HT-29 (cell line): ENCODE data around the gene MAGI1. TPM values are rescaled to one million over a fixed set of nuclear protein-coding genes. Genes with fewer than 3 reads are reported as not detected.
"Not testable (repeated sequence)": the region's sequence is repeated elsewhere in the genome, so short reads cannot be mapped to it uniquely, and the experiment has no call there.

Source experiments
- DNase-seq: peaks from one replicate; pipeline ENCODE4 v3.0.0-alpha.2; 2015; ENCODE audit warnings: low spot score
- total RNA-seq: library from RNA; depleted of rRNA; stranded (reverse); fragments of >200 nt; shearing (Covaris generic); gene quantifications from 2 replicates; pipeline ENCODE4 v1.2.3, GENCODE V29; 2014

Gene MAGI1
- total RNA-seq, 1 experiment from 2014 or later, result 15.6 TPM

- not testable (repeated sequence) for DNase-seq
Observed at GRCh38 chr3:65565744-65566143, 473.0 kb downstream of the MAGI1 start.

- no peak for DNase-seq
Observed at GRCh38 chr3:65564483-65564882, 474.2 kb downstream of the MAGI1 start.

- no peak for DNase-seq
Observed at GRCh38 chr3:65563861-65564260, 474.9 kb downstream of the MAGI1 start.

- DNase-seq, result no peak
Observed at GRCh38 chr3:65562447-65562846, 476.3 kb downstream of the MAGI1 start.

GRCh38 chr3:65561617-65562016 is 477.1 kb downstream of the MAGI1 start:
- DNase-seq, result no peak

DNA sequence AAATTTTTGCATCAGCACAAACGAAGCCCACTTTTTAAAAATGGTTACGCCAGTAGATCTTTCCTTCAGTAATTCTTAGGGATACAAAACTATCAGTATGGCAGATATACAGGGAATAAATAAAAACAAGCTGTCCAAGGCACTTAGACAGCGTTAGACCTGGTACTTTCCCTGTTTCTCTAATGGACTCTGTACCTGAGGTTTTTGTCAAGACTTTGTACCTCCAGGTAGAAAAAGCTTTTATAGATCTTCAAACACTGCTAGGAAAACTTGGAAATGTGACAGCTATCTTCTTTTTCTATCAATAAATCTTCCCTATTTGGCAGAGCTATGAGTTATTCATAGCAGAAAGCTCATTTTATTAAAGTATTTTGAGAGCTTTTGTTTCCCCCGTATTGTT is 477.8 kb downstream of the MAGI1 start:
- no peak for DNase-seq

- no peak for DNase-seq
Observed at GRCh38 chr3:65560133-65560532, 478.6 kb downstream of the MAGI1 start.

- no peak for DNase-seq
Observed at GRCh38 chr3:65559643-65560042, 479.1 kb downstream of the MAGI1 start.

DNA sequence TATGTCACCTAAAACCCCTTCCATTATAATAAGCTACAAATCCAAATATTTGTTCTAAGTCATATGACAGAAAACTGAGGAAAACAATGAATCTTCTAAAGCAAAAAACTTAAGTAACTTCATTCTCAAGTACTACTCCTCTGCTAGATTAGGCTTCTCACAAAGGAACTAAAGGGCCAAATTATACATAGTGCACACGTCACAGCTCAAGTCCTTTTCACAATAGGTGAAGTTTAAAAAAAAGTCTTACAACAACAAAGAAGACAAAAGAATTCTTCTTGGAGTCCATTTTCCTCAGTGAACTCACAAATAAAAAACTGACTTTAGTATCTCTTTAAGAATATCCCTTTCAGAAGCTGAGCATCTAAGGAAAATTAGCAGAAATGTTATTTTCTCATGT is 479.9 kb downstream of the MAGI1 start:
- no peak for DNase-seq

DNA sequence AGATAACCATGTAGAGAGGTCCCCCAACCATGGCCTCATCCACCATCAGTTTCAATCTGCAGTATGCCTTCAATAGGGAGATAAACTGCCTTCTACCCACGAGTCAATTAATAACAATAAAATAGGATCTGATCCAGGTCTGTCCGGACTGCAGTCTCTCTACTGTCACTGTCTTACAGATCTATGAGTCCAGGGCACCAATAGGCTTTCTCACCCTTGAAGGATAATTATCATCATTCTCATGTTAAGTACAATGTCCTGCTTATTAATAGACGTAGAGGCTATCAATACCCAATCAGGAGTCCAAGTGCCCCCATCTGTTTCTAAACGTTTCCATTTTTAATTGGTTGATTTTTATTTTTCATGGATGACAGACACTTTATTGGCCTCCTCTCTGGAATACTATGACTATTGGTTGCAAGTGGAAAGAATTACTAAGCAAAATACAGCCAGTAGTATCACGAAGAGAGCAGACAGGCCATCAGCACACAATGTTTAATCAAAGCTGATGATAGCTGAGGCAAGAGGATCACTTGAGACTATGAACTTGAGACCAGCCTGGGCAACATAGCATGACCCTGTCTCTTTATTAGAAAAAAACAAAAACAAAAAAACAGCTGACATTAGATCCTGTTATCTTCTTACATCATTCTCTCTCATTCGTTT is 480.7 kb downstream of the MAGI1 start:
- DNase-seq, result no peak

DNA sequence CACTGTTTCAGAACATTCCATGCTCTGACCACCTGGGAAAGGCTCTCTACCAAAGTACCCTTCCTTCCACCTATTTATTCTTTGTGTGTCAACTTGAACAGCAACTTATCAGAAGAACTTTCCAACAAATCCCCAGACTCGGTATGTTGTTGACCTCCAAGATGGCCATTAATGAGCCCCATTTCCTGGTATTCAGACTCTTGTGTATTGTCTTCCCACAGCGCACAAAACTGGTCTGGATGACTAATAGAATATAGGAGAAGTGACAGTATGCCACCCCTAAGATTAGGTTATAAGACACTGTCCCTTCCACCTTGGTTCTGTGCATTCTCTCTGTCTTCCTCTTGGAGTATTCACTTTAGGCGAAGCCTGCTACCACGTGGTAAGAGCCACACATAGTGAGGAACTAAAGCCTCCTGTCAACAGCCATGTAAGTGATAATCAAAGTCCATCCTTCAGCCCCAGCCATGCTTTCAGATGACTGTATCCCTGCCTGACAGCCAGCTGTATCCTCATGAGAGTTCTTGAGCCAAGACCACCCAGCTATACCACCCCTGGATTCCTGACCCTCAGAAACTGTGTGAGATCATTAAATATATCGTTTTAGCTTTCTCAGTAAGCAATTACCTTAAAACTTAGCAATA is 481.7 kb downstream of the MAGI1 start:
- no peak for DNase-seq

DNA sequence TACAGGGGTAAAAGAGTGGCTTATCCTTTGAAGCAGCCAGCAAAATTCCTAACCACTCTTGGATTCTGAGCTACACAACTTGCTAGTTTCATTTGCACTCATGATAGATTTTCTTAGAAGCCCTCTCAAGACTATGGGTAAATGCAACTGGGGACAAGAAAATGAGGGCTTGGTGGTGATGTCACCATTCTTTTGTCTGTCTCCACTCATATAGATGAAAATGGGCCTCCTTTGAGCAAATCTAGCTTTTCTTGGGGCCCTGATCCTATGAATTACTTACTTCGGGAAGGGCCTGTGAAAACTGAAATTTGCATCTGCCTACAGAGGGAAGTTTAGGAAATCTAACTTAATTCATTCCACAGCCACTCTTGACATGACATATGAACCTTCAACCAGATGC is 486.3 kb downstream of the MAGI1 start:
- no peak for DNase-seq

DNA sequence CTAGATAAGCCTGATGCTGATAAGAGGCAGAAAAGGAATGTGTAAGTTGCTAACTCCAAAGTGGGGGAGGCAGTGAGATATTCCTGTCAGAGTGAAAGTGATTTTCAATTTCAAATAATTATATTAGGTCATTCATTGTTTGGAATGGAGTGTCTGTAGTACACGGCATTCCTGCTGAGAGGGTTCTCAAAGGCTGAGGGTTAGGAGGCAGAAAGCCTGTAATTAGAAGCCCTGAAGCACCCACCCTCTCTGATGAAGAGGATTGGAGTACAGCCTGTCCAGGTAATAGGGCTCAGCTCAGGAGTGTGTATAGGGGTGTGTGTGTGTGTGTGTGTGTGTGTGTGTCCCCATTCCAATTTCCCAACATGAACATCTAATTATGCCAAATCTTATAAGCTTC is 486.8 kb downstream of the MAGI1 start:
- no peak for DNase-seq

- DNase-seq, result no peak
Observed at GRCh38 chr3:65550137-65550536, 488.6 kb downstream of the MAGI1 start.

DNA sequence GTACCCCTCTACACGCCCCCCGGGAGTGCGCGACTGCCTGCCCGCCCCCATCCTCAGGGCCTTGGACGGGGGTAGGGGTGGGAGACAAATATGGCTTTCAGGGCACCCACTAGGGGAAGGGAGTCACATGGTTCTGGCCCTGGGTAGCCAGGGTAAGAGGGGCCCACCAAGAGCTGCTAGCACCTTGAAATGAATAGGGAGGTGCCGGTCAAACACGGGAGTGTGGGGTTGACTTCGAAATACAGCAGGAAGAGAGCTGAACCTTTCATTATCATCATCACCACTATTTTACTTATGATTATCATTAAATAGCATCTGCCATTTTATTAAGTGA is 489.1 kb downstream of the MAGI1 start:
- no peak for DNase-seq

DNA sequence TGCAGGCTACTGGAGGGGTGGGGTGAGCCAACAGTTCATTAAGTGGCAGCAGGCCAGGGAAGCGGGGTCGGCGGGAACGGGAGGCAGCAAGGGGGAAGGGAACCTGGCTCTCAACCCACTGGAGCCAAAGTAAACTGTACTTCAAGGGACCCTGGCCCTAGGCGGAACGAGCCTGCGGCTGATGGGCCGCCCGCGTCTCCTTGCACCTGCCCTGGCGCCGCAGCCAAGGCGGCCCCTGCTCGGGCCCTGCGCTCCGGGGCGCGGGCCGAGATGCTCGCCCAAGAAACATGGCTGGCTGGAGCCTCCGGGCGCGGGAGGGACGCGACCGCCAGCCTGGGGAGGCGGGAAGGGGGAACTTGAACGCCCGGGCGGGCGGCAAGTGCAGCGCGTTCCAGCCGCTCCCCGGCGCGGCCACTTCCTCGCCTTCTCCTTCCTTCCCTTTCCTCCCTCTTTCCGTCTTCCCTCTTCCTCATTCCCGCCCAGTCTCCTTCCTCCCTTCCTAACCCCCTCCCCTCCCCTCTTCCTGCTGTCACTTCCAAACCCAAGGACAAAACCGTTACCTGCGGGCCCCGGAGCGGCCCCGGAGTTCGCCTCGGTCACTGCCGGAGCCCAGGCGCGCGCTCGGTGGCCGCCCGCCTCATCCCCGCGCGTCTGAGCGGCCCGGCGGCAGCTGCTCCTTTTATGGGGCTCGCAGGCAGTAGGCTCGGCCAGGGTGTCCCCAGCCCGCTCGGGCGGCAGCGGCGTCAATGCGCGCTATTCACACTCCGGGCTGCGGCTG is 489.7 kb downstream of the MAGI1 start:
- DNase-seq, result no peak

DNA sequence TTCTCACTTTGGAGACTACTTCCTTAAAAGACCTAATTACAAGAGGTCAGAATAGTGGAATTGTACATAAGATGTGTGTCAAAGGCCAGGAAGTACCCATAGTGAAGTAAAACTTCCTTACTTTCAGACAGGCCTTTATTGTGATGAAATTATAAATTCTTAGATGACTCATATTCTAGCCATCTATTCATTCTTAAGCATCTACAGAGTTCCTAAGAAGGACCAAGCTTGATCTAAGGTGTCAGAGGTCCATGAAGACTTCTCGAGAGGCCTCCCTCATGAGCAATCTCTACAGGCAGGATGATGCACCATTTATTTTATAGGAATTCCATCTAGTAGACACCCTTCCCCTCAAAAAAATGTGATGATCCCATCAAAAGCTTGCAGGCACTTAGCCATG is 493.3 kb downstream of the MAGI1 start:
- no peak for DNase-seq

GRCh38 chr3:65543391-65543790 is 495.3 kb downstream of the MAGI1 start:
- not testable (repeated sequence) for DNase-seq

DNA sequence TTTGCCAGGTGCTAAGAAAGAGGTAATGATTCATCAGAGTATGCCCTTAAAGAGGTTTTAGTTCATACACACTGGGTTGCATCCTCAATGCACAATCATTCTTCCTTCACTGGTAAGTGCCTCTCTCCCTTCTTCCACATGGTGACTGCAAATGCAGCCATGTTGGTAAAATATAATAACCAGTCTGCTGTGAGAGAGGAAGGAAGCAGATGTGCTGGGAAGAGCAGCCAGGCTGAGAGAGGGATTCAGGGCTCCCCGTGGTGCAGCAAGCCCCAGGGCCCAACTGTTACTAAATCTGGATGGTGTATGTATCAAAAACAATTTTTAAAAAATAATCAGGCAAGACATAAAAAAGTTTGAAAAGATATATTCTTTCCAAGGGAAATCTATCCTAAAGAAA is 498.1 kb downstream of the MAGI1 start:
- no peak for DNase-seq

DNA sequence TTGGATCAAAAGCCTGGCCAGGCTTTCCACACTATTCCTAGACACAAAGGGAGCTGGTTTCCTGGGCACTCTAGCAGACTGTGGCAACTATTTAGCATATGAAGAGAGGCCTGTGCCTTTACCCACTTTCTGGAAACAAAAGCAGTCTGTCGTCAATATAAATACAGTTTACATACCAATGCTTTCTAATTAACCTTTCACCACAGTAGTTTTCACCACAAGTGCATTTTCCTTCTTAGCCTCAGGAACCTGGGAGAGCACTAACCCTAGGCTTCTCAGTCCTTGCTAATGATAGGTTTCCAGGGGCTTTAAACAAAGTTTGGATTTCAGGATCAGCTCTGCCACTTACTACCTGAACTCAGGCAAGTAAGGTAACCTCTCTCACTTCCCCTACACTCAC is 499.1 kb downstream of the MAGI1 start:
- DNase-seq, result no peak

DNA sequence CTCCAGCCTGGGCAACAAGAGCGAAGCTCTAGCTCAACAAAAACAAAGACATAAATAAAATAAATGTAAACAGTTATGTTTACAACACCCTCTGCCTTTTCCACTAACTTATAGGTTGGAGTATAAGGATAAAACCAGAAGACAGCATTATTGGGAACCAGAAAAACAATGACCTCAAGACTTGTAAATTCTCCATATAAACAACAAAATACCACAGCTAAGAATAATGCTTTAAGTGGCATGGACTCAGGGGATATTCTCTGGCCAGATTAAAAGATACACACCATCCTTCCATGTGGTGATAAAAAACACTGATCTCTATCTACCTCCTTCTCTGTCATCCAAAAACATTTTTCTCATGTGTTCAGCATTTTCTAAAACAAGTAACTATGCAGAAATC is 500.6 kb downstream of the MAGI1 start:
- DNase-seq, result no peak

DNA sequence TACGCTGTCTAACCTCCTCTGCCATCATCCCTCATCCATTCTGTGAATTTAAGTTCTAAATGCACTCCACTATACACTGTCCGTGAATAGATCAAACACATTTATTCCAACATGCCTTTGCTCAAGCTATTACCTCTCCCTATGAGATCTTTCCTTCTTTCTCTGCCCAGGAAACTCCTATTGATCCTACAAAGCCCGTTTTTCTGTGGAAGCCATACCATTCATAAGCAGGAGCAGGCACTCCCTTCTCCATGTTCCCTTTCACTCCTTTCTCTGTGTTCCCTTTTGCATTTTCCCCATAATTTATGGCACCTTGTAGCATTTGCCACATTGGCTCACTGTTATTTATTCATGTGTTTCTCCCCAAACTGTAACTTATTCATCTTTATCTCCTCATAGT is 501.6 kb downstream of the MAGI1 start:
- DNase-seq, result no peak

- no peak for DNase-seq
Observed at GRCh38 chr3:65535260-65535659, 503.5 kb downstream of the MAGI1 start.
